OCI-M2 (cell line): ENCODE results near the gene MAP3K15.

ENCODE experiments used
- DNase-seq: peaks from one replicate; lab custom pipeline; 2025; ENCODE audit not compliant: unreplicated experiment; lab: John Stamatoyannopoulos, UW

The MAP3K15 gene

GRCh38 chrX:19514791-19515614, at the start of gene MAP3K15:
Gene MAP3K15 (minus strand): TSS chrX:19515508. CDS start chrX:19515261, 247 bp downstream.
- DNase-seq = no peak

- DNase-seq = no peak
Measured at GRCh38 chrX:19564606-19565005, 49.3 kb upstream of the MAP3K15 start.

- no peak for DNase-seq
Measured at GRCh38 chrX:19563746-19564145, 48.4 kb upstream of the MAP3K15 start.

- no peak for DNase-seq
Measured at GRCh38 chrX:19563327-19563726, 48.0 kb upstream of the MAP3K15 start.

GRCh38 chrX:19560611-19561010, 45.3 kb upstream of the MAP3K15 start:
- DNase-seq = no peak

- no peak for DNase-seq
Measured at GRCh38 chrX:19557822-19558221, 42.5 kb upstream of the MAP3K15 start.

GRCh38 chrX:19556202-19556601, 40.9 kb upstream of the MAP3K15 start:
- DNase-seq = no peak

GRCh38 chrX:19555683-19556082, 40.4 kb upstream of the MAP3K15 start:
- DNase-seq = no peak

- DNase-seq = no peak
Measured at GRCh38 chrX:19555236-19555635, 39.9 kb upstream of the MAP3K15 start.

GRCh38 chrX:19554786-19555185, 39.5 kb upstream of the MAP3K15 start:
- no peak for DNase-seq

- no peak for DNase-seq
Measured at GRCh38 chrX:19552793-19553192, 37.5 kb upstream of the MAP3K15 start.

- DNase-seq = no peak
Measured at GRCh38 chrX:19549838-19550237, 34.5 kb upstream of the MAP3K15 start.

GRCh38 chrX:19548934-19549333, 33.6 kb upstream of the MAP3K15 start:
- no peak for DNase-seq

- no peak for DNase-seq
Measured at GRCh38 chrX:19548279-19548678, 33.0 kb upstream of the MAP3K15 start.

- no peak for DNase-seq
Measured at GRCh38 chrX:19545651-19546050, 30.3 kb upstream of the MAP3K15 start.

- no peak for DNase-seq
Measured at GRCh38 chrX:19544693-19545305, 29.5 kb upstream of the MAP3K15 start.

GRCh38 chrX:19543951-19544381, 28.7 kb upstream of the MAP3K15 start:
- no peak for DNase-seq

- no peak for DNase-seq
Measured at GRCh38 chrX:19543020-19543715, 27.9 kb upstream of the MAP3K15 start.

GRCh38 chrX:19541931-19542330, 26.6 kb upstream of the MAP3K15 start:
- DNase-seq = no peak

- DNase-seq = no peak
Measured at GRCh38 chrX:19541196-19541595, 25.9 kb upstream of the MAP3K15 start.

GRCh38 chrX:19540076-19540475, 24.8 kb upstream of the MAP3K15 start:
- DNase-seq = no peak

- DNase-seq = no peak
Measured at GRCh38 chrX:19539665-19540064, 24.4 kb upstream of the MAP3K15 start.
